Suppressor macrophage treated with lipopolysaccharide for 4 hours (primary cell): ENCODE measurements around the gene ZMAT5.

Experiments used
- DNase-seq: peaks from one replicate; pipeline ENCODE4 v3.0.0-alpha.2; 2020

The ZMAT5 gene, protein sequence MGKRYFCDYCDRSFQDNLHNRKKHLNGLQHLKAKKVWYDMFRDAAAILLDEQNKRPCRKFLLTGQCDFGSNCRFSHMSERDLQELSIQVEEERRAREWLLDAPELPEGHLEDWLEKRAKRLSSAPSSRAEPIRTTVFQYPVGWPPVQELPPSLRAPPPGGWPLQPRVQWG

GRCh38 chr22:29766632-29767170 lies at the start of gene ZMAT5:
ZMAT5 (minus strand) TSS chr22:29767007; CDS start chr22:29748544, 18,463 bp downstream.
- peak; percentile 97 for DNase-seq

DNA sequence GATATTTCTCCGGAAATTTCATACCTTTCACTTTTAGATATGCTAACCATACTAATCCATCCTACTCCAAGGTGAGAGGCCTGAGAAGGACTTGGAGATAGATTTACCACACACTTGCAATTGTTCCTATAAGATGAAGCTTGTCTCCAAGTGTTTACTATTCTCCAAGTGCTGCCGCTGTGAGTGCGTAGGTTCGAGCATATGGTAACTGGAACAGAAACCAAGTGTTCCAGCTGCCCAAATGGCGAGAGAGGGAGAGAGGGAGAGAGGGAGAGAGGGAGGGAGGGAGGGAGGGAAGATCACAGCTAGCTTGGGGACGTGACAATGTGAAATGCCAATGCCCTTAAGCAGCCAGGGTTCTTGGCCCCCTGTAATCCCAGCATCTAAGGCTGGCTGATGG lies 49.7 kb upstream of the ZMAT5 start:
- DNase-seq, result no peak

DNA sequence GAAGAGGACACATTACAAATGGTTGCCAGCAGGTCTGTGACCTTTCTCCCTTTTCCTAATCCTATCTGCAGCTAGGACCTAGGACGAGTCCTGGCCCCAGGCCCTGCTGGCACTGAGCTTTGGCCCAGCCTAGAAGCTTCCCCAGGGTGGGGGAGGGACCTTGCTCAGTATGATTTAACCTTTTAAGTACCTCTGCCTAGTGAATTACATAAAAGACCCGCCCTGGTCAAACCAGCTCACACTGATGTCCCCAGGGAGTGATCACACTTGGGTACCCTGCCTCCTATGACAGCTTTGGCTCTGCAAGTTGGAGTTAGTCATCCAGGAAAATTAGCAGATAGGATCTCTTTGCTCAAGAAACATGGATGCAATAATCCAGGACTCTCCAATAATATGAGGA lies 49.3 kb upstream of the ZMAT5 start:
- DNase-seq, result no peak

DNA sequence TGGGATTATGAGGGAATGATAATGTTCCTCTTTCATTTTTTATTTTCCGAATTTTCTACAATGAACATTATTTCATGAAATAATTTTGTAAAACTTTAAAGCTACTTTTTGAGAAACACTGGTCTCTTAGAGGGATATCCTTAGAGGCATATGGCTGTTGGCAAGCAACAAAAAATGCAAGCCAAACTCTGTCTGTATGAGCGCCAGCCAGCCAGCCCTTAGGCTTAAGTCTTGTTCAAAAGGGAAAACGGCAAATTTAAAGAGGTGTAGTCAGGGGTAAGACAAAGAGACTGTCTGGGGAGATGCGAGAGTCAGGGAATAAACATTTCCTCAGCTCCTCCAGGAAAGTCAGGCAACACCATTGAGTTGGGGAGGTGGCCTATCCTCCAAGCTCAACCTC lies 48.8 kb upstream of the ZMAT5 start:
- no peak for DNase-seq

GRCh38 chr22:29814003-29814402 lies 47.2 kb upstream of the ZMAT5 start:
- no peak for DNase-seq

- DNase-seq, result no peak
Observed at GRCh38 chr22:29813563-29813962, 46.8 kb upstream of the ZMAT5 start.

GRCh38 chr22:29813126-29813525 lies 46.3 kb upstream of the ZMAT5 start:
- DNase-seq, result no peak

DNA sequence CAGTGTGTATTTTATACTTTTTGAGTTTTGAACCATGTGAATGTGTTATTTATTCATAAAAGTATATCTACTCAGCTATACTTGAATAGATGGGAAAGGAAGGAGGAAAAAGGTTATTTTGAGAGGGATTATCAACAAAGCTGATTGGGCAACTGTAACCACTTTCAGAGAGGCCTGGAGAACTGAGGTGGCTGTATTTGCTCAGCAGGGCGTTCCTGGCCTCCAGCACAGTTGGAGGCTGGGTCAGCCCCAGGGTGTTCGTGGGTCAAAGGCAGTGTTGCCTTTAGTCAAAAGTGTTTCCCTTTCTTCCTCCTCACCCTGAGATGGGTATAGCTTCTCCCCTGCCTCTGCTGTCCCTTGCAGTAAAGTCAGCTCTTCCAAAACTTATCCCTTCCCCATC lies 44.6 kb upstream of the ZMAT5 start:
- DNase-seq, result no peak

- DNase-seq, result no peak
Observed at GRCh38 chr22:29810216-29810615, 43.4 kb upstream of the ZMAT5 start.

DNA sequence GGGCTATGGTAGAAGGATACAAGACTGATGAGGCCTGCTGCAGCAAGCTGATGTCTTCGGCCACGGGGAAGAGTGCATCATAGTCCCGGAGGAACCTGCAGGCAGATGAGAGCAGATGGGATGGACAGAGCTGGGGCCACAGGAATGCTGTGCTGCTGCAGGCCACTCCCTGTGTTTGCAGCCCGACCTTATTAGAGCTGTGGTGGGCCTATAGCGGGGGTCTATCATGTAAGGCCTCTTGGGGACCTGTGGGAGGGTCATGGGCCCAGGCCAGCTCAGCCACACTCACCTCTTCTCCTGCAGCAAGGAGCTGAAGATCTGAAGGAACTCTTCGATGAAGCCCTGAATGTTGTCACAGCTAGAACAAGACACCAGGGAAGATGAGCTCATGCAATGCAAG lies 39.4 kb upstream of the ZMAT5 start:
- DNase-seq, result no peak

DNA sequence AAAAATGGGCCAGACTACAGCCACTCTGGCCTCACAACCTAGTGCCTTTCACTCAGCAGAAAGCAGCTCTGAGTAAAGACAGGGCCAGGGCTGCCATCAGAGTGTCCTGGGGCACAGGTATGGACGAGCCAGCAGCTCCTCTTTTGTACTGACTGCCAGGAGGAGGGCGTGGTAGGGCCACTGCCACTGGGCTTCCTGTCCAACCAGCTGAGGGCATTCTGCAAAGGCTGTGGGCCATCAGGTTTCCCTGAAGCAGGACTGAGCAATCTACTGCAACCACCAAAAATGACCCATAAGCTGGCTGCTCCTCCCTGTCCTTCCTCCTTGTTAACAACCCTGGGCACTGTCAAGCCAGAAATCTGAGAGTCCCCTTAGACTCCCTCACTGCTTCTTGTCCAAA lies 38.2 kb upstream of the ZMAT5 start:
- no peak for DNase-seq

DNA sequence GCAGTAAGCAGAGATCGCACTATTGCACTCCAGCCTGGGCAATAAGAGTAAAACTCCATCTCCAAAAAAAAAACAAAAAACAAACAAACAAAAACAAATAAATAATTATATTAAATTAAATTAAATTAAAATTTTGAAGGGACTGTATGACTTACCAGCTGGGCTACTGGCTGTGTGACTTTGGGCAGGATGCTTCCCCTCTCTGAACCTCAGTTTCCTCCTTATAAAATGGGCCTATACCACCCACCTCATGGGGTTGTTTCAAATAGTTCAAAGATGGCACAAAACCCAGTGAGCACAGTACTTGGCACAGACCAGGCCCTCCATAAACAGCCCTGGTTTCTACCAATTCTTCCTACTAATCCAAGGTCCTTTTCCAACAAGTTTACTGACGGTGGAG lies 36.4 kb upstream of the ZMAT5 start:
- DNase-seq, result no peak

- no peak for DNase-seq
Observed at GRCh38 chr22:29801796-29802195, 35.0 kb upstream of the ZMAT5 start.

DNA sequence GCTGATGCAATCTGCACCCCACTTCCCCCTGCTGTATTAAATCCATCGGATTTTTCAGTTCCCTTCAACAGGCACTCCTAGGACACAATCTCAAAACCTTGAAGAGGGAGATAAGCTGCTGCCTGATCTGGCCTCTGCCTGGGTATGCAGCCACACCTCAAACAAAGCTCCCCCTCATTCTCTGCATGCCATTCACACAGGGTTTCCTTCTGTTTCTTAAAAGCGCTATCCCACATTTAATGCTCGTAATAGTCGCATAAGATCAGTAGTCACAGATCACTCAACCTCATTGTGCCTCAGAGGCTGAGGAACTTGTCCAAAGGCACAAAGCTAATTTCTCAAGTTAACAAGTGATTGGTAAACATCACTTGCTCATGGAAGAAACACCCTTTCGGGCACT lies 34.3 kb upstream of the ZMAT5 start:
- DNase-seq, result no peak

GRCh38 chr22:29799217-29799680 lies 32.4 kb upstream of the ZMAT5 start:
- DNase-seq, result peak; percentile 86

DNA sequence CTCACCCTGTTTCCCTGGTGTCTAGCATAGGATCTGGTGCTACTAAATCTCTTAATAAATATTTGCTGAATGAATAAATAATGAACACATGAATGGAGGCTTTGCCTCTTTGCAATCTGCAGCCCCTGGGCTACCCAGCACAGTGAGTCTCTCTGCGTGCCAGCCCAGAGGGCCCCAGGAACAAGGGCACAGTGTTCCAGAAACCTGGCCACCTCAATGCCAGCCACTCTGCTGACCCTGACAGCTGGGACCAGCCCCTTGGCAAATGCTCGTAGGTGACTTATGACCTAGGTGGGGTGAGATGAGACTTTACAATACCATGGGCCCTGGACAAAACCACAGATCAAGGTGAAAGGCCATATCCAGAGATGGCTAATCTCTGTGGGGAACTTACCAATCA lies 32.0 kb upstream of the ZMAT5 start:
- DNase-seq, result no peak

- no peak for DNase-seq
Observed at GRCh38 chr22:29798318-29798717, 31.5 kb upstream of the ZMAT5 start.

- peak; percentile 72 for DNase-seq
Observed at GRCh38 chr22:29797351-29797750, 30.5 kb upstream of the ZMAT5 start.

- no peak for DNase-seq
Observed at GRCh38 chr22:29795663-29796062, 28.9 kb upstream of the ZMAT5 start.

DNA sequence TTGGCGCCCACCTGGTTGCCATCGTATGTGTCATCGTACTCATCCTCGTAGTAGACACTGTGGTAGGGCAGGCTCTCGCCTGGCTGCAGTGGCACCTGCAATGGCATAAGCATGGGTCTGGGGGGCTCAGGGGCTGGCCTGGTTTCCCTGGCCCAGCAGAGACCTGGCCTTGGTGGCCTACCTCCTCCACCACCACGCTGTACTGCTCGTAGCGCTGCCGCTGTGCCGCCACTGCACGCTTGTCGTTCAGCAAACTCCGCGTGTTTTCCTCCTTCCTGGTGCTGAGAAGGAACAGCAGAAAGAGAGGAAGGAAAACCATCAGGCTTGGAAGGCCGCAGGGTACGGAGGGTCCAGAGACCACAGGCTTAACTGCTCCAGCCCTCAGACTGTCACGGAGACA lies 26.6 kb upstream of the ZMAT5 start:
- no peak for DNase-seq

GRCh38 chr22:29790061-29790460 lies 23.3 kb upstream of the ZMAT5 start:
- DNase-seq, result no peak

DNA sequence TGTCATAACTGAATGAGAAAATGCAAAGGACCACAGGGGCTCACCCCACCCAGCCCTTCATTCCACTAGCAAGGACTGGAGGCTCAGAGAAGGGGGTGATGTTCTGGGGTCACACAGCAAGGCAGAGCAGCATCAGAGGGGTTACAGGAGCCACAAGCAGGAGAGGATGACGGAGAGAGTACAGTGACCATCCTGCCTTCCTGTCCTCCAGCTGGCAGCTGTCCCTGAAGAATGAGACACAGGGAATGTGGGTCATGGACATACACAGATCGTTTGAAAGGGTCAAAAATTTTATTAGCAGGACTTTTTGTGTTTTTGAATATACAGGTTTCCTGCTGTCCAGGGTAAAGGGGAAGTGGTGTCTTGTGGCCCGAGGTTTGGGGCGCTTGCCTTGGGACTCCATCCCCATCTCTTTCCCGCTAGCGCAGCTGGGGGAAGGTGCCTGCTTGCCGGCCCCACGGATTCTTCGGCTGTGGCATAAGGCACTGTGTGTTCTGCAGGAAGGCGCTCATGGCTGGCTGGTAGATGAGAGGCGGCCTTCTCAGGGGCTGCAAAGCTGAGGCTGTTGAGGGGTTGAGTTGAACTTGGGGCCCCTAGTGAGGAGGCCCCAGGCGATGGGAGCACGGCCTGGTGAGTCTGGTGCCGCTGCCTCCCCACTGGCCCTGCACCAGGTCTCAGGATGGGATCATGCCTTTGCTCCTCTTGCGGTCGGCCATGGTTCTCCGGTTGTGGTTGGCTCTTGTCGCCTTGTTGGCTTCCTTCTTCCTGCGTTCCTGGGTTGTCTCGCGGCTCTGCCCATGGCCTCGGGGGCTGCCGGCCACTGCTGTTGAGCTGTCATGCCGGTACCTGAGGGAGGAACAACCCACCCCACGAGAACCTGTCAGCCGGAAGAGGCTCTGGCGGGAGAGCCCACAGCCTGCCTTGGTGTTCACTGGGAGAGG lies 21.8 kb upstream of the ZMAT5 start:
- no peak for DNase-seq

- DNase-seq, result no peak
Observed at GRCh38 chr22:29787371-29787980, 20.7 kb upstream of the ZMAT5 start.

GRCh38 chr22:29786031-29786430 lies 19.2 kb upstream of the ZMAT5 start:
- DNase-seq, result no peak
